ENCODE data around the gene HAUS1. TPM values are rescaled to one million over a fixed set of nuclear protein-coding genes. Genes with fewer than 3 reads are reported as not detected.

The HAUS1 gene
- total RNA-seq, 1 experiment from 2014 or later: 58.7 TPM

- peak; percentile 9; the same call in 1 of the 2 replicates for ATAC-seq
- DNase-seq (ENCODE audit: low spot score): no peak
- Mint-ChIP-seq H3K9me3 (peaks cover 3% of the 10 kb centered on the region; the same call in 1 of the 2 replicates), H3K27me3 (ENCODE audit: low read depth) (peaks cover 28% of the 10 kb centered on the region), H3K4me1 (peaks cover 4% of the 10 kb centered on the region; the same call in 1 of the 2 replicates), H3K36me3 (no peaks in the 10 kb centered on the region), H3K27ac (no peak overlapping the region), H3K4me3 (no peak overlapping the region)
- ChIA-PET CTCF (no interaction called here), POLR2A (interaction anchor here (0.7 kb wide), 1 partner anchor 8 kb away, joined by 3 read pairs; no protein-coding TSS in a partner anchor)
- TF ChIP-seq ESRRA (CRISPR knock-in tag; IDR thresholded peaks at IDR 0.05; ENCODE audit: borderline replicate concordance) (no peak), JAZF1 (CRISPR knock-in tag; IDR thresholded peaks at IDR 0.05) (no peak), ETV6 (CRISPR knock-in tag; IDR thresholded peaks at IDR 0.05) (no peak), MXD4 (CRISPR knock-in tag; IDR thresholded peaks at IDR 0.05; ENCODE audit: borderline replicate concordance) (no peak), ZNF317 (CRISPR knock-in tag; IDR thresholded peaks at IDR 0.05; ENCODE audit: borderline replicate concordance, low read depth) (no peak), ARID4B (CRISPR knock-in tag; IDR thresholded peaks at IDR 0.05; ENCODE audit: borderline replicate concordance) (no peak), JUN (CRISPR knock-in tag; IDR thresholded peaks at IDR 0.05) (no peak), CBFB (CRISPR knock-in tag; IDR thresholded peaks at IDR 0.05; ENCODE audit: low read depth) (no peak), EMX1 (CRISPR knock-in tag; IDR thresholded peaks at IDR 0.05) (no peak)
Observed at GRCh38 chr18:46067438-46068007, 36.7 kb upstream of the HAUS1 start.

GRCh38 chr18:46068763-46069162 is 35.4 kb upstream of the HAUS1 start:
- no peak for ATAC-seq
- peaks cover 3% of the 10 kb centered on the region; the same call in 1 of the 2 replicates for H3K9me3 Mint-ChIP-seq
- H3K4me1 Mint-ChIP-seq: peaks cover 9% of the 10 kb centered on the region; the same call in 1 of the 2 replicates
- ChIA-PET POLR2A (no interaction called here), CTCF (no interaction called here)
- 0 out of 2 replicates have a peak overlapping the region, but pooled peaks have one; percentile 32 for H3K27ac Mint-ChIP-seq
- H3K27me3 Mint-ChIP-seq (ENCODE audit: low read depth): peaks cover 37% of the 10 kb centered on the region
- no peak overlapping the region for H3K4me3 Mint-ChIP-seq
- no peak for DNase-seq (ENCODE audit: low spot score)
- H3K36me3 Mint-ChIP-seq: no peaks in the 10 kb centered on the region
- TF ChIP-seq CTCF (IDR thresholded peaks at IDR 0.05) (no peak), GRHL2 (CRISPR knock-in tag; IDR thresholded peaks at IDR 0.05; ENCODE audit: insufficient replicate concordance, severe bottlenecking) (no peak), ZNF263 (CRISPR knock-in tag; IDR thresholded peaks at IDR 0.05; ENCODE audit: low read depth) (no peak), TEAD4 (CRISPR knock-in tag; IDR thresholded peaks at IDR 0.05) (no peak), ATF2 (CRISPR knock-in tag; IDR thresholded peaks at IDR 0.05; ENCODE audit: borderline replicate concordance, low read depth) (no peak), ARID4B (CRISPR knock-in tag; IDR thresholded peaks at IDR 0.05; ENCODE audit: borderline replicate concordance) (no peak), ESRRA (CRISPR knock-in tag; IDR thresholded peaks at IDR 0.05; ENCODE audit: borderline replicate concordance) (no peak), SMAD3 (CRISPR knock-in tag; IDR thresholded peaks at IDR 0.05; ENCODE audit: borderline replicate concordance) (no peak), ZNF281 (CRISPR knock-in tag; IDR thresholded peaks at IDR 0.05) (no peak), HMGXB4 (CRISPR knock-in tag; IDR thresholded peaks at IDR 0.05) (no peak)

Measured in WTC11 (cell line).